LNCAP (cell line): ENCODE results near the gene POU2F1.

Experiments used
- CTCF ChIP-seq: fragments of 450-650 bp; IDR thresholded peaks from 2 replicates; pipeline ENCODE4 v1.5.1; 2017; ENCODE audit warnings: mild to moderate bottlenecking

POU2F1 gene

GRCh38 chr1:167438171-167439138 is 217.8 kb downstream of the POU2F1 start:
- no peak for TF ChIP-seq CTCF

- no peak for TF ChIP-seq CTCF
Measured at GRCh38 chr1:167439301-167439988, 218.8 kb downstream of the POU2F1 start.

GRCh38 chr1:167440345-167440744 is 219.7 kb downstream of the POU2F1 start:
- no peak for TF ChIP-seq CTCF

GRCh38 chr1:167440776-167441175 is 220.1 kb downstream of the POU2F1 start:
- no peak for TF ChIP-seq CTCF

GRCh38 chr1:167441222-167441621 is 220.5 kb downstream of the POU2F1 start:
- TF ChIP-seq CTCF, result no peak

- TF ChIP-seq CTCF, result peak; percentile 96
Measured at GRCh38 chr1:167442142-167442848, 221.6 kb downstream of the POU2F1 start.

- TF ChIP-seq CTCF, result no peak
Measured at GRCh38 chr1:167442854-167443565, 222.3 kb downstream of the POU2F1 start.
